Progenitor cell of endocrine pancreas (in vitro differentiated cells): ENCODE measurements around the gene RSBN1. TPM values are rescaled to one million over a fixed set of nuclear protein-coding genes. Genes with fewer than 3 reads are reported as not detected.

Experiments used
- DNase-seq: peaks from one replicate; pipeline ENCODE4 v3.0.0; 2021; ENCODE audit warnings: low spot score; ENCODE audit not compliant: unreplicated experiment
- H3K27ac Mint-ChIP-seq: 2 replicates; pipeline ENCODE4 v1.8.0; 2021; ENCODE audit warnings: mild to moderate bottlenecking, moderate library complexity, mixed read lengths
- H3K27me3 Mint-ChIP-seq: 2 replicates; pipeline ENCODE4 v1.8.0; 2021; ENCODE audit warnings: mixed read lengths
- H3K36me3 Mint-ChIP-seq: 2 replicates; pipeline ENCODE4 v1.8.0; 2022; ENCODE audit warnings: mixed read lengths; ENCODE audit not compliant: insufficient read depth
- H3K4me1 Mint-ChIP-seq: 2 replicates; pipeline ENCODE4 v1.8.0; 2021; ENCODE audit warnings: low read depth, mixed read lengths
- H3K4me3 Mint-ChIP-seq: 2 replicates; pipeline ENCODE4 v1.8.0; 2021; ENCODE audit warnings: low read depth, mild to moderate bottlenecking, moderate library complexity, mixed read lengths
- H3K9me3 Mint-ChIP-seq: 2 replicates; pipeline ENCODE4 v1.8.0; 2021; ENCODE audit warnings: low read depth, mixed read lengths
- CTCF ChIP-seq: fragments of 200-600 bp; sonication (generic); IDR thresholded peaks from one replicate; pipeline ENCODE4 v1.5.0; 2021; ENCODE audit warnings: antibody characterized with exemption, mild to moderate bottlenecking; ENCODE audit not compliant: unreplicated experiment
- total RNA-seq: library from RNA; stranded (reverse); gene quantifications from 2 replicates; pipeline ENCODE4 v1.2.1, GENCODE V29; 2021

RSBN1 gene
- total RNA-seq, 1 donor from 2014 or later = 25.9 TPM

GRCh38 chr1:113751516-113751915, 60.8 kb downstream of the RSBN1 start:
- H3K36me3 Mint-ChIP-seq = peaks cover 28% of the 10 kb centered on the region
- no peak for DNase-seq
- H3K27ac Mint-ChIP-seq = no peak overlapping the region
- no peak overlapping the region for H3K4me3 Mint-ChIP-seq
- H3K27me3 Mint-ChIP-seq = no peaks in the 10 kb centered on the region
- peaks cover 7% of the 10 kb centered on the region for H3K9me3 Mint-ChIP-seq
- peaks cover 8% of the 10 kb centered on the region for H3K4me1 Mint-ChIP-seq
- TF ChIP-seq CTCF = no peak

GRCh38 chr1:113751114-113751513, 61.2 kb downstream of the RSBN1 start:
- DNase-seq = no peak
- Mint-ChIP-seq H3K4me3 (no peak overlapping the region), H3K4me1 (peaks cover 5% of the 10 kb centered on the region), H3K9me3 (peaks cover 7% of the 10 kb centered on the region), H3K27ac (no peak overlapping the region), H3K36me3 (peaks cover 28% of the 10 kb centered on the region), H3K27me3 (no peaks in the 10 kb centered on the region)
- no peak for TF ChIP-seq CTCF

GRCh38 chr1:113749402-113749801, 62.9 kb downstream of the RSBN1 start:
- peaks cover 34% of the 10 kb centered on the region for H3K36me3 Mint-ChIP-seq
- peaks cover 7% of the 10 kb centered on the region for H3K9me3 Mint-ChIP-seq
- peaks cover 8% of the 10 kb centered on the region for H3K4me1 Mint-ChIP-seq
- no peak overlapping the region for H3K4me3 Mint-ChIP-seq
- no peak for TF ChIP-seq CTCF
- DNase-seq = no peak
- H3K27ac Mint-ChIP-seq = no peak overlapping the region
- no peaks in the 10 kb centered on the region for H3K27me3 Mint-ChIP-seq

GRCh38 chr1:113747376-113747775, 64.9 kb downstream of the RSBN1 start:
- Mint-ChIP-seq H3K27me3 (no peaks in the 10 kb centered on the region), H3K4me3 (no peak overlapping the region), H3K36me3 (peaks cover 25% of the 10 kb centered on the region), H3K9me3 (peaks cover 7% of the 10 kb centered on the region), H3K4me1 (peaks cover 8% of the 10 kb centered on the region), H3K27ac (no peak overlapping the region)
- DNase-seq = no peak
- no peak for TF ChIP-seq CTCF

- H3K27ac Mint-ChIP-seq = peak overlapping the region; percentile 77
- H3K36me3 Mint-ChIP-seq = peaks cover 23% of the 10 kb centered on the region
These were observed 66.9 kb downstream of the RSBN1 start for GRCh38 chr1:113745425-113745824.

More at GRCh38 chr1:113745425-113745824, 66.9 kb downstream of the RSBN1 start:
- DNase-seq = no peak
- Mint-ChIP-seq H3K9me3 (peaks cover 7% of the 10 kb centered on the region), H3K4me1 (peaks cover 8% of the 10 kb centered on the region), H3K27me3 (no peaks in the 10 kb centered on the region), H3K4me3 (no peak overlapping the region)
- no peak for TF ChIP-seq CTCF
